ENCODE measurements around the gene LAMA4. TPM values are rescaled to one million over a fixed set of nuclear protein-coding genes. Genes with fewer than 3 reads are reported as not detected.
"Not testable (repeated sequence)": the region's sequence is repeated elsewhere in the genome, so short reads cannot be mapped to it uniquely, and the experiment has no call there.

Gene LAMA4
- total and polyA plus RNA-seq, 3 donors from 2014 or later = 37.6 to 61.0 (median 49.2) TPM

DNA sequence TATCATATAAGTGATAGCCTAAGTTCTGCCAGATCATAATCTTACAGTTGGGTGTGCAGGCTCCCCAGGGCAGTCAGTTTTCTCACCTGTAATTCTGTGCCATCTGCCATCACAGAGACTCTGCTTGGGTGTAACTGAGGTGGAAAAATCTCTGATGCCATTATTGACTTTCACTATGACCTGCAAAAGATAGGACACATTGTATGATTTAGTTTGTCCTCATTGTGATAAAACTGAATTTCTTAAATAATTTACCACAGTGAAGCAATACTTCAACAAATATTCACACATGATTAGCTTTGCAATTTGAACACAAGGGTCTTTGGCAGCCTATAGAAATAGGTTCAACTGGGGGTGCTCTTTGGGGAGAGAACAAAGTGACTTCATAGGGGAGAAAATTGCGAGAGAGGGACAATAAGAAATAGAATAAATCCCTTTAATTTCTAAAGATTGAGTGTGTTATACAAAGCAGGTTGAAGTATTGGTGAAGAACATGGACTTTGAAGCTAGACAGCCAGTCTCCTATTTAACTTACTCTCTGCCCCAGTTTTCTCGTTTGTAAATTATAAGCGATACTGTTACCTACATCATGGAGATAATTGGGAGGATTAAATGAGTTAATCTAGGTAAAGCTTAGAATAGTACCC lies 139.7 kb downstream of the LAMA4 start:
- TF ChIP-seq, protein P1, sequence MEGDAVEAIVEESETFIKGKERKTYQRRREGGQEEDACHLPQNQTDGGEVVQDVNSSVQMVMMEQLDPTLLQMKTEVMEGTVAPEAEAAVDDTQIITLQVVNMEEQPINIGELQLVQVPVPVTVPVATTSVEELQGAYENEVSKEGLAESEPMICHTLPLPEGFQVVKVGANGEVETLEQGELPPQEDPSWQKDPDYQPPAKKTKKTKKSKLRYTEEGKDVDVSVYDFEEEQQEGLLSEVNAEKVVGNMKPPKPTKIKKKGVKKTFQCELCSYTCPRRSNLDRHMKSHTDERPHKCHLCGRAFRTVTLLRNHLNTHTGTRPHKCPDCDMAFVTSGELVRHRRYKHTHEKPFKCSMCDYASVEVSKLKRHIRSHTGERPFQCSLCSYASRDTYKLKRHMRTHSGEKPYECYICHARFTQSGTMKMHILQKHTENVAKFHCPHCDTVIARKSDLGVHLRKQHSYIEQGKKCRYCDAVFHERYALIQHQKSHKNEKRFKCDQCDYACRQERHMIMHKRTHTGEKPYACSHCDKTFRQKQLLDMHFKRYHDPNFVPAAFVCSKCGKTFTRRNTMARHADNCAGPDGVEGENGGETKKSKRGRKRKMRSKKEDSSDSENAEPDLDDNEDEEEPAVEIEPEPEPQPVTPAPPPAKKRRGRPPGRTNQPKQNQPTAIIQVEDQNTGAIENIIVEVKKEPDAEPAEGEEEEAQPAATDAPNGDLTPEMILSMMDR (IDR thresholded peaks at IDR 0.05) = no peak
- no peak for TF ChIP-seq POLR2A (IDR thresholded peaks at IDR 0.05)
- 94% methylated on average over 3 of the region's 3 CpGs for WGBS, 2 donors
- no peak for DNase-seq
- no peaks in the 10 kb centered on the region for H3K9me3 ChIP-seq
- no peaks in the 10 kb centered on the region for H3K36me3 ChIP-seq (ENCODE audit: low read depth, missing control alignments)
- no peak overlapping the region for H3K4me3 ChIP-seq
- no peak overlapping the region for H3K27ac ChIP-seq
- no peaks in the 10 kb centered on the region for H3K4me1 ChIP-seq
- H3K27me3 ChIP-seq = no peaks in the 10 kb centered on the region
- intact Hi-C loops (cut with DNase I; ENCODE audit: low total_unique reads) = no loop called here

DNA sequence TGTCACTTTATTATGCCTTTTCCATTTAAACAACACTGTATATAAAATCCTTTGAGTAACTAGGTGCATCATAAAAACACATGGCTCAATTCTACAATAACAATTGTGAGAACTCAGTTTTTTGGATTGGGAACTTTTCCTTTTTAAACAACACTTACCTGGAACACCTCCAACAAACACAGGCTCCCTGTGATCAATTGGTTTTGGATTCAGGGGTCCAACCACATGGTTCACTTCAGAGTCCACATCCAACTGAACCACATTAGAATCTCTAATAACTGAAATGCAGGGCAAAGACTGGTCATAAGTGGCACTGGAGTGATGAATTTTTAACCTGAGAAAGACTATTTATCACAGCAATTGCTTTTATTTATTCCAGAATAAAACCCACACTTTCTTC lies 140.4 kb downstream of the LAMA4 start:
- Histone ChIP-seq H3K36me3 (ENCODE audit: low read depth, missing control alignments) (no peaks in the 10 kb centered on the region), H3K27ac (no peak overlapping the region), H3K27me3 (no peaks in the 10 kb centered on the region), H3K4me1 (no peaks in the 10 kb centered on the region), H3K9me3 (no peaks in the 10 kb centered on the region), H3K4me3 (no peak overlapping the region)
- TF ChIP-seq, protein P1 (IDR thresholded peaks at IDR 0.05) = no peak
- no peak for TF ChIP-seq POLR2A (IDR thresholded peaks at IDR 0.05)
- intact Hi-C loops (cut with DNase I; ENCODE audit: low total_unique reads) = no loop called here
- no peak for DNase-seq

GRCh38 chr6:112113431-112113830 lies 140.9 kb downstream of the LAMA4 start:
- intact Hi-C loops (cut with DNase I; ENCODE audit: low total_unique reads) = no loop called here
- no peaks in the 10 kb centered on the region for H3K36me3 ChIP-seq (ENCODE audit: low read depth, missing control alignments)
- no peaks in the 10 kb centered on the region for H3K4me1 ChIP-seq
- no peak overlapping the region for H3K27ac ChIP-seq
- no peak for DNase-seq
- no peaks in the 10 kb centered on the region for H3K9me3 ChIP-seq
- TF ChIP-seq, protein P1 (IDR thresholded peaks at IDR 0.05) = no peak
- no peak for TF ChIP-seq POLR2A (IDR thresholded peaks at IDR 0.05)
- no peak overlapping the region for H3K4me3 ChIP-seq
- H3K27me3 ChIP-seq = no peaks in the 10 kb centered on the region
- WGBS, 2 donors = 78 to 90% methylated on average over 3 of the region's 3 CpGs

- DNase-seq = no peak
- Histone ChIP-seq H3K36me3 (ENCODE audit: low read depth, missing control alignments) (no peaks in the 10 kb centered on the region), H3K27ac (no peak overlapping the region), H3K4me1 (no peaks in the 10 kb centered on the region), H3K9me3 (no peaks in the 10 kb centered on the region), H3K4me3 (no peak overlapping the region), H3K27me3 (no peaks in the 10 kb centered on the region)
- 64 to 65% methylated on average over 9 of the region's 9 CpGs for WGBS, 2 donors
- intact Hi-C loops (cut with DNase I; ENCODE audit: low total_unique reads) = no loop called here
- TF ChIP-seq POLR2A (IDR thresholded peaks at IDR 0.05) = no peak
- TF ChIP-seq, protein P1 (IDR thresholded peaks at IDR 0.05) = no peak
These were observed 145.1 kb downstream of the LAMA4 start for GRCh38 chr6:112109262-112109661.

DNA sequence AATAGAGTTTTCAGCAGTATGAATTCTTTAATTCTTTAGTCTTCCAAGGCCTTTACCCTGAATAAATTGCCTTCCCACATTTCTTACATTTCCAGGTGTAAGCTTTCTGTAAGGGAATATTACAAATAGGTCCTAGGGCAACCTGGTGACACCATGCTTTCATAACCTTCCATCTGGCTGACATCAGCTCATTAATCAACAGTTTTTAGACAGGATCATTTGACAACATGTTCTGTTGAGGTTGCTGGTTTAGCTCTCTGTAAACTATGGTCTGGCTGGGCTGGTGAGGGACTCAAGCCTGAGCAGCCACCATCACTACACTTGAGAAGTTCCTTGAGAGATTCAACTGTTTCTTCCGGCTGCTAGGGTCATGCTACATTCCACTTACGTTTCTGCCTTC lies 147.8 kb downstream of the LAMA4 start:
- TF ChIP-seq, protein P1 (IDR thresholded peaks at IDR 0.05) = no peak
- no peak for TF ChIP-seq POLR2A (IDR thresholded peaks at IDR 0.05)
- intact Hi-C loops (cut with DNase I; ENCODE audit: low total_unique reads) = no loop called here
- H3K4me3 ChIP-seq = no peak overlapping the region
- no peaks in the 10 kb centered on the region for H3K36me3 ChIP-seq (ENCODE audit: low read depth, missing control alignments)
- H3K9me3 ChIP-seq = no peaks in the 10 kb centered on the region
- no peak for DNase-seq
- WGBS, 2 donors = 62 to 64% methylated on average over 2 of the region's 2 CpGs
- H3K27ac ChIP-seq = no peak overlapping the region
- H3K4me1 ChIP-seq = no peaks in the 10 kb centered on the region
- no peaks in the 10 kb centered on the region for H3K27me3 ChIP-seq

DNA sequence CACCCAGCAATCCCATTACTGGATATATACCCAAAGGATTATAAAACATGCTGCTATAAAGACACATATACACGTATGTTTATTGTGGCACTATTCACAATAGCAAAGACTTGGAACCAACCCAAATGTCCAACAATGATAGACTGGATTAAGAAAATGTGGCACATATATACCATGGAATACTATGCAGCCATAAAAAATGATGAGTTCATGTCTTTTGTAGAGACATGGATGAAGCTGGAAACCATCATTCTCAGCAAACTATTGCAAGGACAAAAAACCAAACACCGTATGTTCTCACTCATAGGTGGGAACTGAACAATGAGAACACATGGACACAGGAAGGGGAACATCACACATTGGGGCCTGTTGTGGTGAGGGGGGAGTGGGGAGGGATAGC lies 148.3 kb downstream of the LAMA4 start:
- 92 to 93% methylated on average over 2 of the region's 2 CpGs for WGBS, 2 donors
- H3K4me3 ChIP-seq; H3K27ac ChIP-seq; DNase-seq; H3K36me3 ChIP-seq (ENCODE audit: low read depth, missing control alignments); H3K4me1 ChIP-seq; intact Hi-C loops (cut with DNase I; ENCODE audit: low total_unique reads); H3K27me3 ChIP-seq; H3K9me3 ChIP-seq: not testable (repeated sequence)

Data from testis (tissue), 3 donors.